Neural cell (in vitro differentiated cells): Measurements from ENCODE around the gene ZFP62. TPM values are rescaled to one million over a fixed set of nuclear protein-coding genes. Genes with fewer than 3 reads are reported as not detected.

ENCODE experiments used
- H2AFZ ChIP-seq: fragments of 200-600, 300-800 bp; sonication (generic), shearing (Covaris generic); 2 replicates; pipeline ENCODE4 v1.6.0; 2014; ENCODE audit warnings: low read depth, mild to moderate bottlenecking, antibody characterized with exemption, low read length, moderate library complexity
- H3F3A ChIP-seq: fragments of 200-600 bp; shearing (Covaris generic); 2 replicates; pipeline ENCODE4 v1.6.1; 2016; ENCODE audit warnings: mild to moderate bottlenecking, moderate library complexity, mixed read lengths, antibody characterized with exemption, low read length; ENCODE audit not compliant: insufficient read depth, poor library complexity, severe bottlenecking
- H3K27ac ChIP-seq: fragments of 200-600, 300-800 bp; sonication (generic), shearing (Covaris generic); 2 replicates; pipeline ENCODE4 v1.5.1; 2014; ENCODE audit warnings: mild to moderate bottlenecking, low read length, moderate library complexity
- H3K27me3 ChIP-seq: fragments of 300-800, 200-600 bp; sonication (generic), shearing (Covaris generic); 2 replicates; pipeline ENCODE4 v1.6.0; 2014; ENCODE audit warnings: mild to moderate bottlenecking, low read depth, low read length, moderate library complexity; ENCODE audit not compliant: insufficient read depth
- H3K36me3 ChIP-seq: fragments of 300-800, 200-600 bp; sonication (generic), shearing (Covaris generic); 2 replicates; pipeline ENCODE4 v1.5.1; 2014; ENCODE audit warnings: mild to moderate bottlenecking, antibody characterized with exemption, low read length, moderate library complexity; ENCODE audit not compliant: insufficient read depth
- H3K4me2 ChIP-seq: fragments of 300-800, 200-600 bp; sonication (generic), shearing (Covaris generic); 2 replicates; pipeline ENCODE4 v1.6.0; 2014; ENCODE audit warnings: mild to moderate bottlenecking, low read length
- H3K4me3 ChIP-seq: fragments of 300-800, 200-600 bp; sonication (generic), shearing (Covaris generic); 2 replicates; pipeline ENCODE4 v1.5.1; 2014; ENCODE audit warnings: mild to moderate bottlenecking, low read length, moderate library complexity
- H3K79me2 ChIP-seq: fragments of 200-600 bp; shearing (Covaris generic); replicated peaks from 2 replicates; pipeline ENCODE4 v1.6.0; 2014; ENCODE audit warnings: mild to moderate bottlenecking, low read length, moderate library complexity; ENCODE audit not compliant: insufficient read depth
- H3K9ac ChIP-seq: fragments of 300-800, 200-600 bp; sonication (generic), shearing (Covaris generic); 2 replicates; pipeline ENCODE4 v1.6.1; 2016; ENCODE audit warnings: mild to moderate bottlenecking, low read length, mixed read lengths
- H3K9me2 ChIP-seq: fragments of 200-600 bp; shearing (Covaris generic); 2 replicates; pipeline ENCODE4 v1.6.1; 2016; ENCODE audit warnings: mild to moderate bottlenecking, low read length, mixed read lengths; ENCODE audit not compliant: insufficient read depth
- H3K9me3 ChIP-seq: fragments of 200-600, 300-800 bp; sonication (generic), shearing (Covaris generic); 2 replicates; pipeline ENCODE4 v1.6.1; 2016; ENCODE audit warnings: mild to moderate bottlenecking, mixed run types, low read length, moderate library complexity, mixed read lengths
- H4K20me1 ChIP-seq: fragments of 200-600 bp; shearing (Covaris generic); 2 replicates; pipeline ENCODE4 v1.6.1; 2016; ENCODE audit warnings: mild to moderate bottlenecking, mixed run types; ENCODE audit not compliant: insufficient read depth
- CTCF ChIP-seq: fragments of 450-650 bp; IDR thresholded peaks from 2 replicates; pipeline ENCODE4 v1.5.1; 2014; ENCODE audit warnings: antibody characterized with exemption, mild to moderate bottlenecking, moderate library complexity; ENCODE audit not compliant: poor library complexity, severe bottlenecking
- EP300 ChIP-seq: fragments of 450-650 bp; conservative IDR thresholded peaks from 2 replicates; pipeline ENCODE4 v1.6.1; 2014; ENCODE audit warnings: antibody characterized with exemption, mild to moderate bottlenecking, moderate library complexity; ENCODE audit not compliant: poor library complexity, severe bottlenecking
- EZH2 ChIP-seq: fragments of 200-600, 300-800 bp; shearing (Covaris generic), sonication (generic); IDR thresholded peaks from 2 replicates; pipeline ENCODE4 v1.6.1; 2014; ENCODE audit warnings: antibody characterized with exemption, low read length, borderline replicate concordance, mild to moderate bottlenecking; ENCODE audit not compliant: insufficient read depth, poor library complexity, severe bottlenecking
- MXI1 ChIP-seq: fragments of 450-650 bp; conservative IDR thresholded peaks from 2 replicates; pipeline ENCODE4 v1.6.1; 2014; ENCODE audit warnings: antibody characterized with exemption, mild to moderate bottlenecking; ENCODE audit not compliant: poor library complexity, severe bottlenecking
- POLR2AphosphoS5 ChIP-seq: IDR thresholded peaks from 2 replicates; pipeline ENCODE4 v1.6.1; 2012
- RAD21 ChIP-seq: fragments of 450-650 bp; conservative IDR thresholded peaks from 2 replicates; pipeline ENCODE4 v1.6.1; 2014; ENCODE audit warnings: antibody characterized with exemption, mild to moderate bottlenecking, moderate library complexity
- REST ChIP-seq: IDR thresholded peaks from 2 replicates; pipeline ENCODE4 v1.6.1; 2012; ENCODE audit warnings: borderline replicate concordance
- SMC3 ChIP-seq: fragments of 450-650 bp; conservative IDR thresholded peaks from 2 replicates; pipeline ENCODE4 v1.6.1; 2014; ENCODE audit warnings: antibody characterized with exemption, mild to moderate bottlenecking, moderate library complexity; ENCODE audit not compliant: poor library complexity
- TAF1 ChIP-seq: IDR thresholded peaks from 2 replicates; pipeline ENCODE4 v1.6.1; 2012; ENCODE audit warnings: low read depth
- polyA plus RNA-seq: library from polyadenylated mRNA; depleted of rRNA; stranded (reverse); fragments of >200 nt; gene quantifications from 2 replicates; pipeline ENCODE4 v1.2.3, GENCODE V29; 2014

The ZFP62 gene
- polyA plus RNA-seq, 1 donor from 2014 or later, result 69.1 TPM

GRCh38 chr5:180908998-180909731 is 48.1 kb upstream of the ZFP62 start:
- no peaks in the 10 kb centered on the region for H4K20me1 ChIP-seq
- no peaks in the 10 kb centered on the region for H3K36me3 ChIP-seq
- no peaks in the 10 kb centered on the region for H3F3A ChIP-seq
- H3K4me2 ChIP-seq, result no peak overlapping the region
- no peaks in the 10 kb centered on the region for H3K27me3 ChIP-seq
- H2AFZ ChIP-seq, result no peak overlapping the region
- no peak overlapping the region for H3K4me3 ChIP-seq
- no peak overlapping the region for H3K27ac ChIP-seq
- H3K9me2 ChIP-seq, result no peaks in the 10 kb centered on the region
- H3K9ac ChIP-seq, result no peak overlapping the region
- no peaks in the 10 kb centered on the region for H3K9me3 ChIP-seq
- no peaks in the 10 kb centered on the region for H3K79me2 ChIP-seq
- TF ChIP-seq RAD21, result no peak
- no peak for TF ChIP-seq CTCF
- no peak for TF ChIP-seq POLR2AphosphoS5
- TF ChIP-seq TAF1, result no peak
- TF ChIP-seq EP300, result no peak
- no peak for TF ChIP-seq EZH2
- no peak for TF ChIP-seq MXI1
- no peak for TF ChIP-seq REST
- TF ChIP-seq SMC3, result no peak

GRCh38 chr5:180908400-180908799 is 47.3 kb upstream of the ZFP62 start:
- Histone ChIP-seq H3K36me3 (no peaks in the 10 kb centered on the region), H3K9me2 (no peaks in the 10 kb centered on the region), H3K27ac (no peak overlapping the region), H3K4me3 (no peak overlapping the region), H3K79me2 (no peaks in the 10 kb centered on the region), H2AFZ (no peak overlapping the region), H4K20me1 (no peaks in the 10 kb centered on the region), H3K9me3 (no peaks in the 10 kb centered on the region), H3K27me3 (no peaks in the 10 kb centered on the region), H3F3A (no peaks in the 10 kb centered on the region), H3K4me2 (no peak overlapping the region), H3K9ac (no peak overlapping the region)
- no peak for TF ChIP-seq CTCF
- TF ChIP-seq RAD21, result no peak
- no peak for TF ChIP-seq SMC3
- TF ChIP-seq MXI1, result no peak
- no peak for TF ChIP-seq TAF1
- no peak for TF ChIP-seq EP300
- TF ChIP-seq POLR2AphosphoS5, result no peak
- TF ChIP-seq REST, result no peak
- no peak for TF ChIP-seq EZH2
